ENCODE results near the gene SH3GL3. TPM values are rescaled to one million over a fixed set of nuclear protein-coding genes. Genes with fewer than 3 reads are reported as not detected.

Gene SH3GL3
- total and polyA plus RNA-seq, 4 donors, result 0.48 to 0.62 TPM; not detected in 2

DNA sequence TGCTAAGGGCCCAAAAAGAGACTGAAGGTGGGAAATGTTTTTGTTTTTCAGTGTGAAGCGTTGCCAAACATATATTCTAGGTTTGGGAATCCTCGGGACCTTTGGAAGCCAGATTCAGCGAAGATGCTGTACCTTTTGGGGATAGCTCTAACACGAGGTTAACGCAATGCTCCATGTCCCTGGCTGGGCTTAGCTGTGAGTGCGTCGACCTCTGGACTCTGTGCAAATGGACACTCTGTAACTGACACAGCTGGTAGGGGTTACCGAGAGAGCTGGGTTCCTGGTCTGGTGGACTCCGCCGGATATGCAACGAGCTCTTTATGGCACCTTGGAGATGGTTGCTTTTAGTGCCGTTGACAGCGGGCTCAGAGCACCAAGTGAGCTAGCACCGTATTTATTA, 724 bp upstream of the SH3GL3 start:
- Histone ChIP-seq H3K4me3 (ENCODE audit: low read length in 2 of 2) (no peak overlapping the region), H3K36me3 (ENCODE audit: control insufficient read depth in 1 of 2, insufficient read depth in 2 of 2, low read length in 1 of 2) (no peaks in the 10 kb centered on the region), H3K9me3 (ENCODE audit: control insufficient read depth, low read length) (no peaks in the 10 kb centered on the region), H3K4me1 (ENCODE audit: control insufficient read depth in 1 of 2, insufficient read depth in 2 of 2, low read length in 2 of 2) (no peaks in the 10 kb centered on the region), H3K27me3 (ENCODE audit: control insufficient read depth in 1 of 2, insufficient read depth in 2 of 2, low read length in 1 of 2) (no peaks in the 10 kb centered on the region), H3K27ac (ENCODE audit: low read depth in 1 of 2, low read length in 2 of 2) (no peak overlapping the region)
- intact Hi-C loops (cut with DNase I), result loop anchor here in 1 of 2 donors (10.0 kb wide), 1 partner anchor 298 kb away; no protein-coding TSS in a partner anchor
- no peak for DNase-seq
- WGBS, 2 donors, result 69 to 71% methylated on average over 14 of the region's 14 CpGs
- ATAC-seq (ENCODE audit: low FRiP score), result no peak

DNA sequence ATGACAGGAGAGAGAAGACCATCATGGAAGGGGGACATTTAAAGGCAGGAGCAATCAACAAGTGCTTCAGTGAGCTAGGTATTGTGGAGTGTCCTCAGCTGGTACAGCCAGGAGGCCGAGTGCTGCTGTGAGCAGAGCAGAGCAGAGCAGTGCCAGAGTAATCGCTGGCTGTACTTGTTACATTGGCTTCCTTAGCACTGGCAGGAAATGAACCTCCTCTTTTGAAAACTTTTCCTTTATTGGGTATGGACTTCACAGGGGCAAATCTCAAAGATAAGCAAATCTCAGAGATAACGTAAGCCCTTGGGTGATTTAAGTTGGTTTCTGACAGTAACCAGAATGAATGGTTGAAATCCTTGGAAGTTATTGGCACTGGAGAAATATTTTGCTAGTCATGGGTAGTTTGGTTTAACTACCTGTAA, 2.1 kb downstream of the SH3GL3 start:
- no peak overlapping the region for H3K4me3 ChIP-seq (ENCODE audit: low read length in 2 of 2)
- H3K4me1 ChIP-seq (ENCODE audit: control insufficient read depth in 1 of 2, insufficient read depth in 2 of 2, low read length in 2 of 2), result no peaks in the 10 kb centered on the region
- ATAC-seq (ENCODE audit: low FRiP score), result no peak
- no peaks in the 10 kb centered on the region for H3K36me3 ChIP-seq (ENCODE audit: control insufficient read depth in 1 of 2, insufficient read depth in 2 of 2, low read length in 1 of 2)
- no peaks in the 10 kb centered on the region for H3K27me3 ChIP-seq (ENCODE audit: control insufficient read depth in 1 of 2, insufficient read depth in 2 of 2, low read length in 1 of 2)
- WGBS, 2 donors, result 1 to 2% methylated on average over 3 of the region's 3 CpGs
- no peaks in the 10 kb centered on the region for H3K9me3 ChIP-seq (ENCODE audit: control insufficient read depth, low read length)
- intact Hi-C loops (cut with DNase I), result loop anchor here in 1 of 2 donors (10.0 kb wide), 1 partner anchor 296 kb away; no protein-coding TSS in a partner anchor
- no peak for DNase-seq
- no peak overlapping the region for H3K27ac ChIP-seq (ENCODE audit: low read depth in 1 of 2, low read length in 2 of 2)

DNA sequence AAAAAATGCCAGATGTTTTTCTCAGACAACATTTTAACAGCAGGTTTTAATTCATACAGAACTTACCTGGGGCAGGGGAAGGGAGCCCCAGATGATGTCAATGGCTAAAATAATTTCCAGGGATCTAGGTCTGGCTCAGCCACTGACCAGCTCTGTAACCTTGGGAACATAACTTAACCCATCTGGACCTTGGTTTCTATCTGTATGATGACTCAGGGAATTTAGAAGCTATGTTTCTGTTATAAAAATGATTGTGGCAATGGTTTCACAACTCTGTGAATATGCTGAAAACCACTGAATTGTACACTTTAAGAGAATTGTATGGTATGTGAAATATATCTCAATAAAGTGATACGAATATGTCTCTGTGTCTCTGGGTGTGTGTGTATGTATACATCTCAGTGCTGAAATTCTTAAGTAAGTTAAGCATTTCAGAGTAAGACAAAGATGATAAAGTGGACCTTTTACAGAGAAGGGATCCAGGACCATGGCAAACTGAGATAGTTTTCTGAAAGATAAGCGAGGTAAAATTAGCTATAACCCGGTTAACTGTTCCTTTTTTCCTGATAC, 2.9 kb downstream of the SH3GL3 start:
- intact Hi-C loops (cut with DNase I), result loop anchor here in 1 of 2 donors (10.0 kb wide), 1 partner anchor 295 kb away; no protein-coding TSS in a partner anchor
- no peaks in the 10 kb centered on the region for H3K36me3 ChIP-seq (ENCODE audit: control insufficient read depth in 1 of 2, insufficient read depth in 2 of 2, low read length in 1 of 2)
- no peak overlapping the region for H3K27ac ChIP-seq (ENCODE audit: low read depth in 1 of 2, low read length in 2 of 2)
- no peaks in the 10 kb centered on the region for H3K9me3 ChIP-seq (ENCODE audit: control insufficient read depth, low read length)
- H3K4me1 ChIP-seq (ENCODE audit: control insufficient read depth in 1 of 2, insufficient read depth in 2 of 2, low read length in 2 of 2), result no peaks in the 10 kb centered on the region
- 72 to 80% methylated on average over 3 of the region's 3 CpGs for WGBS, 2 donors
- no peaks in the 10 kb centered on the region for H3K27me3 ChIP-seq (ENCODE audit: control insufficient read depth in 1 of 2, insufficient read depth in 2 of 2, low read length in 1 of 2)
- DNase-seq, result no peak
- no peak for ATAC-seq (ENCODE audit: low FRiP score)
- H3K4me3 ChIP-seq (ENCODE audit: low read length in 2 of 2), result no peak overlapping the region

DNA sequence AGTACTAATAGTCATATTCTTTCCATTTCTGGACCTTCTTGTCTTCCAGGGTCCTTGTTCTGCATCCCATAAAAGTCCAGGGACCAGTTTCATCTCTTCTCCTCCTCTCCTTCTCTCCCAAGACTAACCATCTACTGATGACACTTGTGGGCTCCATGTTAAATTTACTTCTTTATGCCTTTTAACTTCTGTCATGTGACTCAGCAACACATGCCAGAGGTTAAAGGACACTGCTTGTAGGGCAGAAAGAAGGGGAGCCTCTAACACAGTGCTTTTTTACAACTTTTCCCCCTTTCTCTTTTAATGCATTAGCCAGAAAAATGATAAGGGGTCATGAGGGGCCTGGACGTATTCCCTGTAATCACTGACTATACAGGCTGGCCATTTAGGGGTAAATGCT, 10.0 kb downstream of the SH3GL3 start:
- no peaks in the 10 kb centered on the region for H3K4me1 ChIP-seq (ENCODE audit: control insufficient read depth in 1 of 2, insufficient read depth in 2 of 2, low read length in 2 of 2)
- no peak for DNase-seq
- no peak overlapping the region for H3K4me3 ChIP-seq (ENCODE audit: low read length in 2 of 2)
- 93 to 100% methylated on average over 1 of the region's 1 CpG for WGBS, 2 donors
- intact Hi-C loops (cut with DNase I), result no loop called here
- no peaks in the 10 kb centered on the region for H3K36me3 ChIP-seq (ENCODE audit: control insufficient read depth in 1 of 2, insufficient read depth in 2 of 2, low read length in 1 of 2)
- no peak for ATAC-seq (ENCODE audit: low FRiP score)
- no peak overlapping the region for H3K27ac ChIP-seq (ENCODE audit: low read depth in 1 of 2, low read length in 2 of 2)
- no peaks in the 10 kb centered on the region for H3K27me3 ChIP-seq (ENCODE audit: control insufficient read depth in 1 of 2, insufficient read depth in 2 of 2, low read length in 1 of 2)
- no peaks in the 10 kb centered on the region for H3K9me3 ChIP-seq (ENCODE audit: control insufficient read depth, low read length)

DNA sequence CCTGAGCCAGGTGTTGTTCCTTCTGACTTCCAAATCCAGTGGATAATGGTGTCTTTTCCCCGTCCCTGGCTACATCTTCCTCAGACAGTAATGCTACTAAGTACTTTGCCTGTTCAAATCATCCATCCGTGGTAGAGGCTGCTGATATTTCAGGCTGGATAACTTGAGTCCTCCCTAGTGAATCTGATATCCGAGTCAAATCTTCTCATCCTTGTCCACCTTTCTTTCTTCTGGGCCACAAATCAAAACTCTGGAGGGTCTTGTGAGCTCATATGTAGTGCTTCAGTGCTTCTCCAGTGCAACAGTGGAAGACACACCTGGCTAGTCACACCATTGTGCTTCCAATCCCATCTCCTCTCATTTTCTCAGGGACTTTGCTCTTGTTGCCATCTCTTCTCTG, 11.2 kb downstream of the SH3GL3 start:
- DNase-seq, result no peak
- intact Hi-C loops (cut with DNase I), result no loop called here
- Histone ChIP-seq H3K27ac (ENCODE audit: low read depth in 1 of 2, low read length in 2 of 2) (no peak overlapping the region), H3K36me3 (ENCODE audit: control insufficient read depth in 1 of 2, insufficient read depth in 2 of 2, low read length in 1 of 2) (no peaks in the 10 kb centered on the region), H3K9me3 (ENCODE audit: control insufficient read depth, low read length) (no peaks in the 10 kb centered on the region), H3K4me3 (ENCODE audit: low read length in 2 of 2) (no peak overlapping the region), H3K27me3 (ENCODE audit: control insufficient read depth in 1 of 2, insufficient read depth in 2 of 2, low read length in 1 of 2) (no peaks in the 10 kb centered on the region), H3K4me1 (ENCODE audit: control insufficient read depth in 1 of 2, insufficient read depth in 2 of 2, low read length in 2 of 2) (no peaks in the 10 kb centered on the region)
- no peak for ATAC-seq (ENCODE audit: low FRiP score)
- 83 to 85% methylated on average over 3 of the region's 3 CpGs for WGBS, 2 donors

DNA sequence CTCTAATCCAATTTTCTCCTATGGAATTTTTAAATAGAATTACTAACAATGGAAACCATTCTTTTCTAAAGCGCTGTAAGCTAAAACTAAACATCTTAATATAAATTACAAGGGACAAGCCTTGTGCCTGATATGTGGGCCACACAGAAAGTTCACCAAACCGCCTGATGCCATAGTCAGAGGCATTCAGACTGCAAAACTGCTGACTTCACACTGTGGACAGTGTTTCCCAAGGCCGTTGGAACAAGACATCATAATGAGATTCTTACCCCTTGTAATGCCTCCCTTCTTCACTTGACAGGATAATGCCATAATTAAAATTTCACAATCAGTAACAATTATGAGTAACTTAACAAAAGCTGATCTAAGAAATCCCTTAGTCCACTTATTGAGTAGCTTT, 14.9 kb downstream of the SH3GL3 start:
- intact Hi-C loops (cut with DNase I), result loop anchor here in 1 of 2 donors (10.0 kb wide), 1 partner anchor 63 kb away; no protein-coding TSS in a partner anchor
- Histone ChIP-seq H3K4me3 (ENCODE audit: low read length in 2 of 2) (no peak overlapping the region), H3K27ac (ENCODE audit: low read depth in 1 of 2, low read length in 2 of 2) (no peak overlapping the region), H3K27me3 (ENCODE audit: control insufficient read depth in 1 of 2, insufficient read depth in 2 of 2, low read length in 1 of 2) (no peaks in the 10 kb centered on the region), H3K36me3 (ENCODE audit: control insufficient read depth in 1 of 2, insufficient read depth in 2 of 2, low read length in 1 of 2) (no peaks in the 10 kb centered on the region), H3K4me1 (ENCODE audit: control insufficient read depth in 1 of 2, insufficient read depth in 2 of 2, low read length in 2 of 2) (no peaks in the 10 kb centered on the region), H3K9me3 (ENCODE audit: control insufficient read depth, low read length) (no peaks in the 10 kb centered on the region)
- DNase-seq (no peak), ATAC-seq (ENCODE audit: low FRiP score) (no peak)
- WGBS, 2 donors, result 94 to 97% methylated on average over 3 of the region's 3 CpGs

DNA sequence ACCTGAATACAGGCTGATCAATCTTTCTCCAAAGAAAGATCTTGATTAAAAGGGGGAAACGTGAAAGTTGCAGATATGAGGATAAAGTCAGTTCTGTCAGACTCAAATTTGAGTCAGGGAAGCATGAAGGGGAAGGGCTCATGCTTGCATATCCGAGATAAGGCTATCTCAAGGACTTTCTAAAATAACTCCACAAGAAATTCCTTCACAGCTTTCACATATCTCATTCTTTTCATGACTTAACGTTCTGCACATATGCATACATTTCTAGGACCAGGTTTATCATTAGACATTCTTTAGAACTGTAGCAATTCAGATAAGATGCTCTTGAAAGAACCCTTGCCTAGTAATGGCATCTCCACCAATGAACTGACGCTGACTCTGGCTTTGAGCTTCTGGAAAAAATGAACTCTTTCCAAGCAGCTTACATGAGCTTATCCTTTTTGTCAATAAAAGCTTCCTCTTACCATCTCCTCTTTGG, 15.9 kb downstream of the SH3GL3 start:
- ATAC-seq (ENCODE audit: low FRiP score), result no peak
- no peaks in the 10 kb centered on the region for H3K27me3 ChIP-seq (ENCODE audit: control insufficient read depth in 1 of 2, insufficient read depth in 2 of 2, low read length in 1 of 2)
- WGBS, 2 donors, result 21 to 27% methylated on average over 4 of the region's 4 CpGs
- DNase-seq, result no peak
- H3K4me3 ChIP-seq (ENCODE audit: low read length in 2 of 2), result no peak overlapping the region
- intact Hi-C loops (cut with DNase I), result loop anchor here in 1 of 2 donors (10.0 kb wide), 1 partner anchor 62 kb away; no protein-coding TSS in a partner anchor
- H3K9me3 ChIP-seq (ENCODE audit: control insufficient read depth, low read length), result no peaks in the 10 kb centered on the region
- no peaks in the 10 kb centered on the region for H3K36me3 ChIP-seq (ENCODE audit: control insufficient read depth in 1 of 2, insufficient read depth in 2 of 2, low read length in 1 of 2)
- no peaks in the 10 kb centered on the region for H3K4me1 ChIP-seq (ENCODE audit: control insufficient read depth in 1 of 2, insufficient read depth in 2 of 2, low read length in 2 of 2)
- H3K27ac ChIP-seq (ENCODE audit: low read depth in 1 of 2, low read length in 2 of 2), result no peak overlapping the region

DNA sequence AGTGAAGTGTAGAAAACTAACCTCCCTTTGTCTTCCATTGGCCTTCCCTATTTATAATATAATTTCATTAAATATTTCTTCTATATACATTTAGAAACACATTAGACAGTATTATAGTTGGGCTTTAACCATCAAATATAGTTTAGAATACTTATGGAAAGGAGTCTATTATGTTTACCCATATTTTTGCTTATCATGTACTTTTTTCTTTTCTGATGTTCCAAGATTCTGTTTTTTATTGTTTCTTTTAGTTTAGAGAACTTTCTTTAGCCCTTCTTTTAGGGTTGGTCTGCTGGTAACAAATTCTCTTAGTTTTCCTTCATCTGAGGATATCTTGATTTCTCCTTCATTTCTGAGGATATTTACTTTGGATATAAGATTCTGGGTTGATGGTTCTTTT, 23.7 kb downstream of the SH3GL3 start:
- no peak overlapping the region for H3K27ac ChIP-seq (ENCODE audit: low read depth in 1 of 2, low read length in 2 of 2)
- no peak for ATAC-seq (ENCODE audit: low FRiP score)
- no peaks in the 10 kb centered on the region for H3K27me3 ChIP-seq (ENCODE audit: control insufficient read depth in 1 of 2, insufficient read depth in 2 of 2, low read length in 1 of 2)
- H3K36me3 ChIP-seq (ENCODE audit: control insufficient read depth in 1 of 2, insufficient read depth in 2 of 2, low read length in 1 of 2), result no peaks in the 10 kb centered on the region
- H3K4me1 ChIP-seq (ENCODE audit: control insufficient read depth in 1 of 2, insufficient read depth in 2 of 2, low read length in 2 of 2), result no peaks in the 10 kb centered on the region
- DNase-seq, result no peak
- H3K9me3 ChIP-seq (ENCODE audit: control insufficient read depth, low read length), result no peaks in the 10 kb centered on the region
- H3K4me3 ChIP-seq (ENCODE audit: low read length in 2 of 2), result no peak overlapping the region
- intact Hi-C loops (cut with DNase I), result no loop called here

DNA sequence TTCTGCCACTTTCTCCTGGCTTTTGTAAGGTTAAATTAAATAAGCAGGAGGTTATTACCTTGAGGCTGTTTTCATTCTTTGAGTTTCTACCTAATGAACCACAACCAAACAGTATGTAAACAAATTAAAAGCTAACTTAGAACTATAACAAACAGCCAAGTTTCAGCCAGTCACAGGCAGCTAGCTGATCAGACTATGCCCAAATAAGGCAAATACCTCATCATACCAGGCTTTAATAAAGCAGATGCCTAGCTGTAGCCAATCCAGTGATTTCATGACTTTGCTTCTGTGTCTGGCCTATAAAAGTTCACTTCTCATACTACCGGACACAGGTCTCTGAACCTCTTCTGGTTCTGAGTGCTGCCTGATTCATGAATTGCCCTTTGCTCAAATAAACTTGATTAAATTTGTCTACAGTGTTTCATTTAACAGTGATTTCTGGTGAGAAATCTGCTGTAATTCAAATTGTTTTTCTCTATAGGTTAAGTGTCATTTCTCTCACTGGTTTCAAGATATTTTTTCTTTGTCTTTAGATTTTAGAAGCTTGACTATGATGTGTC, 24.2 kb downstream of the SH3GL3 start:
- H3K36me3 ChIP-seq (ENCODE audit: control insufficient read depth in 1 of 2, insufficient read depth in 2 of 2, low read length in 1 of 2), result no peaks in the 10 kb centered on the region
- intact Hi-C loops (cut with DNase I), result no loop called here
- no peaks in the 10 kb centered on the region for H3K9me3 ChIP-seq (ENCODE audit: control insufficient read depth, low read length)

More for the DNA sequence above, 24.2 kb downstream of the SH3GL3 start:
- Histone ChIP-seq H3K27ac (ENCODE audit: low read depth in 1 of 2, low read length in 2 of 2) (no peak overlapping the region), H3K27me3 (ENCODE audit: control insufficient read depth in 1 of 2, insufficient read depth in 2 of 2, low read length in 1 of 2) (no peaks in the 10 kb centered on the region), H3K4me3 (ENCODE audit: low read length in 2 of 2) (no peak overlapping the region), H3K4me1 (ENCODE audit: control insufficient read depth in 1 of 2, insufficient read depth in 2 of 2, low read length in 2 of 2) (no peaks in the 10 kb centered on the region)
- WGBS, 2 donors, result 93 to 99% methylated on average over 1 of the region's 1 CpG
- no peak for DNase-seq
- ATAC-seq (ENCODE audit: low FRiP score), result no peak

Data from aorta (tissue), 5 donors.